HG03442 (cell line): ENCODE results near the gene SLC30A4.
"Not testable (repeated sequence)": the region's sequence is repeated elsewhere in the genome, so short reads cannot be mapped to it uniquely, and the experiment has no call there.

Experiments
- ATAC-seq: cut with Tn5 transposase; IDR thresholded peaks from one replicate; pipeline ENCODE4 v1.9.1; 2021; ENCODE audit warnings: mild to moderate bottlenecking, moderate library complexity; ENCODE audit not compliant: unreplicated experiment

Gene SLC30A4

DNA sequence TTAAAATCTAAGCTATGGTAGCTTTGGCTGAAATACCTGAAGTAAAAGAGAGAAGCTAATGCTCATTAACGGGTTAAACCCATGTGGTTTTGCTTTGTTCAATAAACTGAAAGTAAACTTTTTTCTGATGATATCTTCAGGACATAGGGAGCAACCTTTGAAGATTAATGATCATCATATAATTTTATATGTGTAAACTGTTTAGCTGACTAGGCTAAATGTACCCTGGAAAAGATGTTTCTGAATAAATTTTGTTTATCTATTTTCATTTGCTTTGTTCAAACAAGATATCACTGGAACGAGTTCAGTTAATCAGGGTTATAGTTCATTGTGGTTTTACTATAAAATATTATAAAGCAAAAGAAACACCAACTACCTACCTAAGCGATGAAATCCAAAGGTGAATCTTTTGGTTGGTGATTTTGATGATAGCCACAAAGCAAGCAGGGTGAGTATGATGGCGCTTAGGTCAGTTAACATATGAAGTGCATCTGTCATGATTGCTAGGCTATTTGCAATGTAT is 11.7 kb downstream of the SLC30A4 start:
- no peak for ATAC-seq

DNA sequence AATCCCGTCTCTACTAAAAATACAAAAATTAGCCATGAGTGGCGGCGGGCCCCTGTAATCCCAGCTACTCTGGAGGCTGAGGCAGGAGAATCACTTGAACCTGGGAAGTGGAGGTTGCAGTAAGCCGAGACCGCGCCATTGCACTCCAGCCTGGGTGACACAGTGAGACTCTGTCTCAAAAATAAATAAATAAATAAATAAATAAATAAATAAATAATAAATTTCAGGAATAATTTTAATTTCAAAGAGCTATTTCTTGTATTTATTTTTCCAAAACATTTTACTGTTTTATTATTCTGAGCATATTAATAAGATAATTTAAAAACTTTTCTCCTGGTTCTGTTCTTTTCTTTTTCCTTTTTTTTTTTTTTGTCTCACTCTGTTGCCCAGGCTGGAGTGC is 15.4 kb downstream of the SLC30A4 start:
- ATAC-seq = not testable (repeated sequence)

- ATAC-seq = no peak
Measured at GRCh38 chr15:45499426-45499825, 23.1 kb downstream of the SLC30A4 start.

GRCh38 chr15:45498701-45499100 is 23.9 kb downstream of the SLC30A4 start:
- no peak for ATAC-seq

- ATAC-seq = no peak
Measured at GRCh38 chr15:45497261-45497660, 25.3 kb downstream of the SLC30A4 start.

- ATAC-seq = no peak
Measured at GRCh38 chr15:45496658-45497057, 25.9 kb downstream of the SLC30A4 start.

- no peak for ATAC-seq
Measured at GRCh38 chr15:45495588-45495987, 27.0 kb downstream of the SLC30A4 start.

GRCh38 chr15:45489690-45490238 is 32.8 kb downstream of the SLC30A4 start:
- no peak for ATAC-seq

GRCh38 chr15:45486317-45486716 is 36.2 kb downstream of the SLC30A4 start:
- ATAC-seq = no peak

DNA sequence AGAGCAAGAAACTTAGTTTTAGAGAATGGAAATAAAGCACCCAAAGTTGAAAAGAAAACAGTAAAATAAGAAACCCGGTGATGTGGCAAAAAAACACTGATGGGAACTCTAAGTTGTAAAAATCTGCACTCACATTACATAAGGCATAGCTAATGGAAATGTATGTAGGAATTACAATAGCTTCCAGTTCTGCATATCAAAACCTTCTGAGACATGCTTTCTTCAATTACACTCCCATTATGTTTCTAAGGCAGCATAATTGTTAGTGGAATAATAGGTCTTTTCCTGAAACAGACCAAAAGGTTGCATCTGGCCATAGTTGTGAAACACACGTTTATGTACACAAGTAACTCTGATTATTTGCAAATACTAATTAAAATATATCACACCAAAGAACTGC is 41.4 kb downstream of the SLC30A4 start:
- no peak for ATAC-seq

GRCh38 chr15:45476410-45476809 is 46.1 kb downstream of the SLC30A4 start:
- no peak for ATAC-seq

- no peak for ATAC-seq
Measured at GRCh38 chr15:45474799-45475198, 47.8 kb downstream of the SLC30A4 start.

DNA sequence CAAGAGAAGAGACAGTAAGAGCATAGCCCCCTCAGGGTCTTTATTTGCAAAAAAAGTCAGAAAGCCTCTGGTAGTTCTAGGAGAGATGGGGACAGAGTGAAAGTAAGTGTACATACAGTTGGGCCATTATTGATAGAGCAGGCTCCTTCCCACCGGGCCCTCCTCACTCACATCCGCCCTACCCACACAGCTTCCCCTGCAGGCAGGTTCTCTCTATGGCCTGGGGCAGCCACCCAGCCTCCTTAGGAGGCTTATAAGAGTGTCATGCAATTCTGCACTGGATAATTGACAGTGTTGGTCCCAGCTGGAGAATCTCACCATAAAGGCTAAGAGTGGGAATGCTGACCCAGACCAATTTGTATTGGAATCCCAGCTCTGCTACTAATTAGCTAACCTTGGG is 49.5 kb downstream of the SLC30A4 start:
- no peak for ATAC-seq

- no peak for ATAC-seq
Measured at GRCh38 chr15:45471151-45471550, 51.4 kb downstream of the SLC30A4 start.

DNA sequence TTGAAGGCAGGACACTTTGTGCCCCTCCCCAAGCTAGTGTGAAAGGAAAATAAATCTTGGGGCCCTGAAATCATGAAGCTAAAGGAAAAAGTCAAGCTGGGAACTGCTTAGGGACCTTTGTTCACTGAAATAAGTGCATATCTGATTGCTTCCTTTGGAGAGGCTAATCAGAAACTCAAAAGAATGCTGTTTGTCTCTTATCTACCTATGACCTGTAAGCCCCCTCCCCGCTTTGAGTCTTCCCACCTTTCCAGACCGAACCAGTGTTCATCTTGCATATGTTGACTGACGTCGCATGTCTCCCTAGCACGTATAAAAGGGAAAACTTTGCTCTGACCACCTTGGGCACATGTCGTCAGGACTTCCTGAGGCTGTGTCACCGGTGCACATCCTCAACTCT is 53.1 kb downstream of the SLC30A4 start:
- no peak for ATAC-seq

DNA sequence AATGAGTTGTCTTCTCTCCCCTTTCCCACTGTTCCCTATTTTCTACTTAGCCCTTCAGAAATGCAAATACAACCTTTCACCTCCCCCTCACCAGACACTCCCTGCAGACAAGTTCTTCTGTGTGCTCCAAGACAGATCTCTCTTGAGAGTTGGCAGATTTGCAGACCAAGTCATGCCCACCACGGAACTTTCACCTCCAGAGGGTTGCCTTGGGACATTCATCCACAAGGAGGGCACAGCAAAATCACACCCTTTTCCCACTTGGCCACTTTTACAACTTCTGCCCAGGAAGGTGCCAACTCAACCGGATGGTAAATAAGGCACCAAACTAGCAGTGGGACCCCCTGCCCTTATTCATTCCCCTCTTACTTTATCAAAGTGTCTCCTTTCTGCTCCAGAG is 53.5 kb downstream of the SLC30A4 start:
- ATAC-seq = no peak

- no peak for ATAC-seq
Measured at GRCh38 chr15:45468294-45468693, 54.3 kb downstream of the SLC30A4 start.

DNA sequence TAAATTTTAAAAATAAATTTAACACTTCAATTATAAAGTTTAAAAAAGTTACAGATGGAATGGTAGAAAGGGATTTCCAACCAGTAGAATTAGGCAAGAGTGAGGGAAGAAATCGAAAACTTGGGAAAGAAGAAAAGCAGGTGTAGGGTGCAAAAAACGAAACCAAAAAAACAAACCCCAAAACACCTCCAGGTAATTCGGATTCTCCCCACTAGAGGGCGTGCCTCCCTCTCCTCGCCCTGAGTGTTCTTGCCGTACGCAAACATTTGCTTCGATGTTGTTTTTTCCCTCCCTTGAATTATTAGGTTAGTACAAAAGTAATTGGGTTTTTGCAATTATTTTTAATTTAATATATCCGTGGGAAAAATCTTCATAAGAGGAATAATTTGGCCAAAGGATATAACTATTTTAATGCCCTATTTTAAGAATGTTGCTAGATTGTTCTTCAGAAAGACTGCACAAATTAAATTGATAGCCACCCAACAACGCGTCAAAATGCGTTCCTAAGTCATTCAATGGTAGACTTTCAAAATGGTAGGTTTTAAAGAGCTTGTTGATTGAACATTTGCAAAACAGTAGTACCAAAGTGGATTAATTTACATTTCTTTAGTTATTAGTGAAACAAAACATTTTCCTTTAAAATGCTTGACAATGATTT is 63.7 kb downstream of the SLC30A4 start:
- ATAC-seq = no peak

DNA sequence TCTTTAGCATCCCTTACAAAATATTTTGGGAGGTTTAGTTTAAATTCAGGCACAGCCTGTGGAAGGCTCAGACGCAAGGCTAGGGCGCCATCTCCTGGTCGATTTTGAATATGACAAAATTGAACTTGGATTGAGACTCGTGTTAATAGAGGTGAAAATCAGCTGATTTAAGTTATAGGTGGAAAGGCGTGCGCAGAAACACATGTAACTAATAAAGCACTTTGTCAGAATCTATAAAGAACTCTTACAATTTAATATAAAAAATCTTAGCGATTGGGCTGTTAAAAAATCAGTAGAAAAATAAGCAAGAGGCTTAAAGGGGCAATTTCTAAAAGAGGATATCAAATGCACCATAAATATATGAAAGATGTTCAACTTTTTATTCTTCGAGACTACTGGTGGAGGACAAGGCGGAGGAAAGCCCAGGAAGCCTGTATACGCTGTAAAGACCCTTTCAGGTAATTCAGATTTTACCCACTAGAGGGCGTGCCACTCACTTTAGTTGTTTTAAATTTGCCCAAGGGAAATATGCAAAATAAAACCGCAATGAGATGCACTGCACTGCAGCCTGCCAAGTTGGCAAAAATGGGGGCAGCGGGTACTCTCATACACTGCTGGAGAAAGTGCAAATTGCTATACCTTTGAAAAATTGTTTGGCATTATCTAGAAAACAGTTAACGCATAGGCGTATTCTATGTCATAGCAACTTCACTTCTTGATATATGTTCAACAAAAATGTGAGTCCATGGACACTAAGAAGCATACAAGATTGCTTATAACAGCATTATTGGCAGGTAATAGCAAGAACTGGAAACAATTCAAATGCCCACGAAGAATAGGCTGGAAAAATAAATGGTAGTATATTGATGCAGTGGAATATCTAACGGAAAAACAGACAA is 64.7 kb downstream of the SLC30A4 start:
- ATAC-seq = peak; percentile 44

DNA sequence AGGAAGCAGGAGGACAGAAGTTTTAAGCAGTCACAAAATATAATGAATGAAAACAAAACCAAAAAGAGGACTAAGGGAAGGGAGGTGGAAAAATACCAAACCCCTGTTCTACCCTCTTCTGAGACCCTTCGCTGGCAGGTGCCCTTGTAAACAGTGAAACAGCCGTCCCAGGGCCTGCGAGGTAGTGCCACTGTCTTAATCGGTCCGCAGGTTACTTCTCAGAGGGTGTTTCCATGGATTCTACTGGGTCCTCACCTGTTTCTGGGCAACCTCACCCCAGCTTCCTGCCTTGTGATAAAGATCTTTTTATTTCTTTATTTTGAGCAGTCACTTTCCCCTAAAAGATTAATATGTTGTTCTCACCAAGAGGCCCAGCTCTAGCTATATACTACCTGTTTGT is 65.3 kb downstream of the SLC30A4 start:
- ATAC-seq = peak; percentile 9

DNA sequence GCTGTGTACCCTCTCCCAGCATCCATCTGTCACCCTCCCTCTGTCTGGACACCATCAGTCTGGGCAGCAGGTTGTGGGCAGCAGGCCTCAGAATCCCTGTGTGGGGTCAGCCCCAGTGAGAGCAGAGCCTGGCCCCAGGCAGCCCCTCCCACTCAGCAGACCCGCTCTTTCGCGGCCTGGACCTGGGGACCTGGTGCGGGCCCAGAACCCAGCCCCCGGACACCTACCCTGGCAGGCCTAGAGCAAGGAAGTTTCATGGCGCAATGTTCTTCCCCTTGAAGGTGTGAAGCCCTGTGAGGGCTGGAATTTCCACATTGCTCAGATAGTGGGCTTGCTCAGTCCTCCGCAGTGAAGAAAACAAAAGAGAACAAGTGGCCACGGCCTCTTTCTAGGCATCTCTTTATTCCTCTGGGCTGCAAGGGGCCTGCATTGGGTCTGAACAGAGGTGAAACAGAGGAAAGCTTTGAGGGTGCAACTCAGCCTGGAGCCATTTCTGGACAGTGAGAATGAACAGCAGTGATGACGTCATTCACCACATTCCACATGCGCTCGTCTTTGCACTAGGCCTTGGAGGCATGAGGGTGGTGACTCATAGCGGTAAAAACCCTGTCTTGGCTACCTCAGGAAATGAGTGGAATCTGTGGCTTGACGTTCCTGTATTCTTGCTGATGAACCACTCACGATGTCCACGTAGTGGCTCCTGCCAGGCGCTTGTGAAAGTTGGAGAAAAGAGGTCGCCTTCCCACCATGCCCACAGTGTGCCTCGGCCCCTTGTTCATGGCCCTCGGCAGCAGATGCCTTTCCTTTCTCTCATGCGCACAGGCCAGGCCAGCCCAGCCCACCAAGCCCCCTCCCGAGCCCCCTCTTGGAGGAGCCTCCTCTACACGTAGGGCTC is 66.1 kb downstream of the SLC30A4 start:
- no peak for ATAC-seq
